HTR-8/SVneo (cell line): ENCODE data around the gene DTWD1.
"Not testable (repeated sequence)": the region's sequence is repeated elsewhere in the genome, so short reads cannot be mapped to it uniquely, and the experiment has no call there.

ENCODE experiments used
- DNase-seq: peaks from one replicate; pipeline ENCODE4 v3.0.0; 2011; ENCODE audit warnings: low spot score, mixed read lengths; ENCODE audit not compliant: insufficient read length
- FAIRE-seq: peaks from 2 replicates; lab custom pipeline; 2011; peaks lifted over from hg19 to GRCh38; lab: Jason Lieb, UNC

The DTWD1 gene

GRCh38 chr15:49645277-49645676 lies 24.4 kb downstream of the DTWD1 start:
- DNase-seq (no peak), FAIRE-seq (no peak)

GRCh38 chr15:49645941-49646340 lies 25.1 kb downstream of the DTWD1 start:
- FAIRE-seq (peak; percentile 4), DNase-seq (no peak)

- no peak for DNase-seq
- no peak for FAIRE-seq
Measured at GRCh38 chr15:49646891-49647290, 26.0 kb downstream of the DTWD1 start.

- FAIRE-seq (no peak), DNase-seq (no peak)
Measured at GRCh38 chr15:49649987-49650386, 29.1 kb downstream of the DTWD1 start.

- DNase-seq (no peak), FAIRE-seq (no peak)
Measured at GRCh38 chr15:49650676-49651075, 29.8 kb downstream of the DTWD1 start.

GRCh38 chr15:49652922-49653321 lies 32.1 kb downstream of the DTWD1 start:
- no peak for DNase-seq
- no peak for FAIRE-seq

- FAIRE-seq = no peak
- DNase-seq = no peak
Measured at GRCh38 chr15:49656734-49657133, 35.9 kb downstream of the DTWD1 start.

GRCh38 chr15:49664716-49665115 lies 43.9 kb downstream of the DTWD1 start:
- DNase-seq = no peak
- FAIRE-seq = no peak

GRCh38 chr15:49666486-49666885 lies 45.6 kb downstream of the DTWD1 start:
- FAIRE-seq = not testable (repeated sequence)

GRCh38 chr15:49669288-49669687 lies 48.4 kb downstream of the DTWD1 start:
- DNase-seq (no peak), FAIRE-seq (no peak)

More at GRCh38 chr15:49666486-49666885, 45.6 kb downstream of the DTWD1 start:
- not testable (repeated sequence) for DNase-seq

- no peak for DNase-seq
- no peak for FAIRE-seq
Measured at GRCh38 chr15:49673861-49674260, 53.0 kb downstream of the DTWD1 start.

- DNase-seq = no peak
- no peak for FAIRE-seq
Measured at GRCh38 chr15:49674370-49674769, 53.5 kb downstream of the DTWD1 start.

GRCh38 chr15:49675041-49675440 lies 54.2 kb downstream of the DTWD1 start:
- FAIRE-seq (no peak), DNase-seq (peak; percentile 3)

- FAIRE-seq (no peak), DNase-seq (no peak)
Measured at GRCh38 chr15:49678655-49679054, 57.8 kb downstream of the DTWD1 start.

- no peak for FAIRE-seq
- peak; percentile 5 for DNase-seq
Measured at GRCh38 chr15:49686599-49686998, 65.8 kb downstream of the DTWD1 start.

- FAIRE-seq (no peak), DNase-seq (no peak)
Measured at GRCh38 chr15:49688135-49688790, 67.4 kb downstream of the DTWD1 start.

- FAIRE-seq = no peak
- DNase-seq = no peak
Measured at GRCh38 chr15:49692514-49693090, 71.8 kb downstream of the DTWD1 start.

GRCh38 chr15:49693498-49693897 lies 72.7 kb downstream of the DTWD1 start:
- DNase-seq (no peak), FAIRE-seq (no peak)

GRCh38 chr15:49696433-49696832 lies 75.6 kb downstream of the DTWD1 start:
- FAIRE-seq = no peak
- no peak for DNase-seq

- DNase-seq (no peak), FAIRE-seq (no peak)
Measured at GRCh38 chr15:49697121-49697520, 76.3 kb downstream of the DTWD1 start.

GRCh38 chr15:49702982-49703381 lies 82.1 kb downstream of the DTWD1 start:
- DNase-seq, FAIRE-seq: not testable (repeated sequence)
